ENCODE results near the gene INPP5A.

Gene INPP5A

DNA sequence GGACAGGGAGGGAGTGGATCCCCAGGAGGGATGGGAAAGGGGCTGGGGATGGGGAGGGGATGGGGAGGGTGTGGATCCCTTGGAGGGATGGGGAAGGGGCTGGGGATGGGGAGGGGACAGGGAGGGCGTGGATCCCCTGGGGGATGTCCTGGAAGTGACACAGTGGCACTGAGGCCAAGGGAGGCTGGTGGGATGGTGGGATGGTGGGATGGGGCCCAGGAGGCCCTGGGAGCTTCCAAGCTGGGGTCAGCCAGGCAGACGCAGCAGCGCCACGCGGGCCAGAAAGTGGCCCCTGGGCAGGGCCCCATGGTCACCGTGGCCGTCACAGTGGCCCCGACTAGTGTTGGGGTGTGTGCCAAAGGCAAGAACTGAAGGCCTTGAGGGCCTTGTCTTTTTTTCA lies 67.8 kb downstream of the INPP5A start:
- H3K27me3 ChIP-seq (ENCODE audit: control insufficient read depth in 3 of 3, insufficient read depth in 3 of 3, low read depth in 1 of 3, low read length in 3 of 3), result no peaks in the 10 kb centered on the region
- H3K9me3 ChIP-seq (replicated peaks in 1 of 2; ENCODE audit: control insufficient read depth in 2 of 2, insufficient read depth in 1 of 2, low read depth in 1 of 2, low read length in 2 of 2), result peaks cover 10 to 19% of the 10 kb centered on the region in 2 donors
- no peak overlapping the region for H2BK12ac ChIP-seq (ENCODE audit: low read length)
- no peak overlapping the region for H3K23ac ChIP-seq (ENCODE audit: low read depth, low read length, poor library complexity)
- no peak overlapping the region for H2AFZ ChIP-seq (ENCODE audit: low read length)
- no peak overlapping the region for H2BK120ac ChIP-seq (ENCODE audit: low read depth, low read length)
- H3K9ac ChIP-seq (ENCODE audit: low read depth, low read length, poor library complexity), result no peak overlapping the region
- no peaks in the 10 kb centered on the region for H3K79me1 ChIP-seq (ENCODE audit: low read depth, low read length)
- peaks cover 0 to 6% of the 10 kb centered on the region in 2 donors for H3K4me1 ChIP-seq (ENCODE audit: control insufficient read depth in 2 of 2, insufficient read depth in 1 of 2, low read depth in 1 of 2, low read length in 2 of 2)
- no peaks in the 10 kb centered on the region for H3K36me3 ChIP-seq (replicated peaks in 1 of 2; ENCODE audit: control insufficient read depth in 2 of 2, insufficient read depth in 2 of 2, low read length in 2 of 2)
- no peak overlapping the region for H3K4me2 ChIP-seq (ENCODE audit: insufficient read depth, low read length, poor library complexity, severe bottlenecking)
- H2AK5ac ChIP-seq (ENCODE audit: low read depth, low read length), result no peak overlapping the region
- H3K4me3 ChIP-seq (ENCODE audit: low read length in 2 of 2), result no peak overlapping the region
- H2BK5ac ChIP-seq (ENCODE audit: low read length), result no peak overlapping the region
- H4K91ac ChIP-seq (ENCODE audit: low read depth, low read length, poor library complexity), result no peak overlapping the region
- no peak overlapping the region for H4K8ac ChIP-seq (ENCODE audit: low read depth, low read length)
- H3K18ac ChIP-seq (ENCODE audit: low read length), result no peak overlapping the region
- H3K27ac ChIP-seq (replicated peaks; ENCODE audit: low read length), result no peak overlapping the region
- no peak for DNase-seq (ENCODE audit: low spot score)
- no peak overlapping the region for H2BK15ac ChIP-seq (ENCODE audit: low read length)
- no CpG with 5 or more reads among the region's 8 CpGs for WGBS, 2 donors (ENCODE audit: extremely low coverage in 2 of 2, insufficient read length in 2 of 2, insufficient replicate concordance in 1 of 2)
- H3K4ac ChIP-seq (ENCODE audit: low read length), result no peak overlapping the region
- H3K14ac ChIP-seq (ENCODE audit: low read length), result no peak overlapping the region

DNA sequence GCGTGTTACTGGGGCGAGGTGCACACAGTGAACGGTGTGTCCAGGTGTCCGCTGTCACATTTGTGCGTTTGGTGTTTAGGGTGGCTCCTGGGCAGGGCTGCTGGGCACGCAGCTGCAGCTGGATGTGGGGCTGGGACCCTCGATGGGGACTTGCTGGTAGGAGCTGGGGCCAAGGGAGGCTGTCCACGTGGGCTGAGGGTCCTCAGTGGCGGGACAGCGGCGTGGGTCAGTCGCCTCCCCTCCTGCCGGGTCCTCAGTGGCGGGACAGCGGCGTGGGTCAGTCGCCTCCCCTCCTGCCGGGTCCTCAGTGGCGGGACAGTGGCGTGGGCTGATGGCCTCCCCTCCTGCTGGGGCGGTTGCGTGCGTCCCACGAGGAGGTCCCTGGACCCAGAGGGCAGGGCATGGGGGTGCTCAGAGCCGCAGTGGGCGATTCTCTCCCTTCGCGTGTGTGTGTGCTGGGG lies 68.5 kb downstream of the INPP5A start:
- peaks cover 10 to 16% of the 10 kb centered on the region in 2 donors for H3K9me3 ChIP-seq (replicated peaks in 1 of 2; ENCODE audit: control insufficient read depth in 2 of 2, insufficient read depth in 1 of 2, low read depth in 1 of 2, low read length in 2 of 2)
- H3K27ac ChIP-seq (replicated peaks; ENCODE audit: low read length), result no peak overlapping the region
- no peak overlapping the region for H2AK5ac ChIP-seq (ENCODE audit: low read depth, low read length)
- no peak overlapping the region for H2BK12ac ChIP-seq (ENCODE audit: low read length)
- no peak overlapping the region for H3K9ac ChIP-seq (ENCODE audit: low read depth, low read length, poor library complexity)
- H3K4ac ChIP-seq (ENCODE audit: low read length), result no peak overlapping the region
- no peaks in the 10 kb centered on the region for H3K79me1 ChIP-seq (ENCODE audit: low read depth, low read length)
- H3K27me3 ChIP-seq (ENCODE audit: control insufficient read depth in 3 of 3, insufficient read depth in 3 of 3, low read depth in 1 of 3, low read length in 3 of 3), result no peaks in the 10 kb centered on the region
- no peak overlapping the region for H3K18ac ChIP-seq (ENCODE audit: low read length)
- H4K91ac ChIP-seq (ENCODE audit: low read depth, low read length, poor library complexity), result no peak overlapping the region
- DNase-seq (ENCODE audit: low spot score), result no peak
- H2AFZ ChIP-seq (ENCODE audit: low read length), result no peak overlapping the region
- H3K23ac ChIP-seq (ENCODE audit: low read depth, low read length, poor library complexity), result no peak overlapping the region
- H2BK120ac ChIP-seq (ENCODE audit: low read depth, low read length), result no peak overlapping the region
- H3K14ac ChIP-seq (ENCODE audit: low read length), result no peak overlapping the region
- H3K4me2 ChIP-seq (ENCODE audit: insufficient read depth, low read length, poor library complexity, severe bottlenecking), result no peak overlapping the region
- H3K36me3 ChIP-seq (replicated peaks in 1 of 2; ENCODE audit: control insufficient read depth in 2 of 2, insufficient read depth in 2 of 2, low read length in 2 of 2), result no peaks in the 10 kb centered on the region
- no peak overlapping the region for H2BK5ac ChIP-seq (ENCODE audit: low read length)
- H4K8ac ChIP-seq (ENCODE audit: low read depth, low read length), result no peak overlapping the region
- no peak overlapping the region for H2BK15ac ChIP-seq (ENCODE audit: low read length)
- WGBS, 2 donors (ENCODE audit: extremely low coverage in 2 of 2, insufficient read length in 2 of 2, insufficient replicate concordance in 1 of 2), result no CpG with 5 or more reads among the region's 28 CpGs
- peaks cover 0 to 6% of the 10 kb centered on the region in 2 donors for H3K4me1 ChIP-seq (ENCODE audit: control insufficient read depth in 2 of 2, insufficient read depth in 1 of 2, low read depth in 1 of 2, low read length in 2 of 2)
- no peak overlapping the region for H3K4me3 ChIP-seq (ENCODE audit: low read length in 2 of 2)

- WGBS, 2 donors (ENCODE audit: extremely low coverage in 2 of 2, insufficient read length in 2 of 2, insufficient replicate concordance in 1 of 2), result no CpG with 5 or more reads among the region's 40 CpGs
- Histone ChIP-seq H3K18ac (ENCODE audit: low read length) (no peak overlapping the region), H4K8ac (ENCODE audit: low read depth, low read length) (no peak overlapping the region), H3K4me3 (ENCODE audit: low read length in 2 of 2) (no peak overlapping the region), H3K14ac (ENCODE audit: low read length) (no peak overlapping the region), H3K23ac (ENCODE audit: low read depth, low read length, poor library complexity) (no peak overlapping the region), H3K9ac (ENCODE audit: low read depth, low read length, poor library complexity) (no peak overlapping the region), H3K4me1 (ENCODE audit: control insufficient read depth in 2 of 2, insufficient read depth in 1 of 2, low read depth in 1 of 2, low read length in 2 of 2) (peaks cover 0 to 6% of the 10 kb centered on the region in 2 donors), H3K4ac (ENCODE audit: low read length) (no peak overlapping the region), H2BK15ac (ENCODE audit: low read length) (no peak overlapping the region), H2AFZ (ENCODE audit: low read length) (no peak overlapping the region), H2BK120ac (ENCODE audit: low read depth, low read length) (no peak overlapping the region), H3K27ac (replicated peaks; ENCODE audit: low read length) (no peak overlapping the region), H3K79me1 (ENCODE audit: low read depth, low read length) (no peaks in the 10 kb centered on the region), H2BK12ac (ENCODE audit: low read length) (no peak overlapping the region), H2AK5ac (ENCODE audit: low read depth, low read length) (no peak overlapping the region), H3K36me3 (replicated peaks in 1 of 2; ENCODE audit: control insufficient read depth in 2 of 2, insufficient read depth in 2 of 2, low read length in 2 of 2) (no peaks in the 10 kb centered on the region), H3K4me2 (ENCODE audit: insufficient read depth, low read length, poor library complexity, severe bottlenecking) (no peak overlapping the region), H2BK5ac (ENCODE audit: low read length) (no peak overlapping the region), H3K9me3 (replicated peaks in 1 of 2; ENCODE audit: control insufficient read depth in 2 of 2, insufficient read depth in 1 of 2, low read depth in 1 of 2, low read length in 2 of 2) (peaks cover 10 to 12% of the 10 kb centered on the region in 2 donors), H3K27me3 (ENCODE audit: control insufficient read depth in 3 of 3, insufficient read depth in 3 of 3, low read depth in 1 of 3, low read length in 3 of 3) (no peaks in the 10 kb centered on the region), H4K91ac (ENCODE audit: low read depth, low read length, poor library complexity) (no peak overlapping the region)
- DNase-seq (ENCODE audit: low spot score), result no peak
These were observed 69.1 kb downstream of the INPP5A start for GRCh38 chr10:132606536-132607316.

- Histone ChIP-seq H2BK12ac (ENCODE audit: low read length) (no peak overlapping the region), H2AK5ac (ENCODE audit: low read depth, low read length) (peak overlapping the region; percentile 27), H3K79me1 (ENCODE audit: low read depth, low read length) (no peaks in the 10 kb centered on the region), H2BK15ac (ENCODE audit: low read length) (no peak overlapping the region), H3K14ac (ENCODE audit: low read length) (no peak overlapping the region), H2BK5ac (ENCODE audit: low read length) (no peak overlapping the region), H3K4me3 (ENCODE audit: low read length in 2 of 2) (no peak overlapping the region), H2AFZ (ENCODE audit: low read length) (no peak overlapping the region), H3K36me3 (replicated peaks in 1 of 2; ENCODE audit: control insufficient read depth in 2 of 2, insufficient read depth in 2 of 2, low read length in 2 of 2) (no peaks in the 10 kb centered on the region), H2BK120ac (ENCODE audit: low read depth, low read length) (no peak overlapping the region), H3K27me3 (ENCODE audit: control insufficient read depth in 3 of 3, insufficient read depth in 3 of 3, low read depth in 1 of 3, low read length in 3 of 3) (no peaks in the 10 kb centered on the region), H3K23ac (ENCODE audit: low read depth, low read length, poor library complexity) (no peak overlapping the region), H3K4ac (ENCODE audit: low read length) (no peak overlapping the region), H3K18ac (ENCODE audit: low read length) (peak overlapping the region; percentile 30), H3K9me3 (replicated peaks in 1 of 2; ENCODE audit: control insufficient read depth in 2 of 2, insufficient read depth in 1 of 2, low read depth in 1 of 2, low read length in 2 of 2) (peaks cover 6 to 10% of the 10 kb centered on the region in 2 donors), H3K9ac (ENCODE audit: low read depth, low read length, poor library complexity) (no peak overlapping the region), H3K4me1 (ENCODE audit: control insufficient read depth in 2 of 2, insufficient read depth in 1 of 2, low read depth in 1 of 2, low read length in 2 of 2) (peaks cover 1 to 5% of the 10 kb centered on the region in 2 donors), H3K4me2 (ENCODE audit: insufficient read depth, low read length, poor library complexity, severe bottlenecking) (no peak overlapping the region), H3K27ac (replicated peaks; ENCODE audit: low read length) (no peak overlapping the region), H4K8ac (ENCODE audit: low read depth, low read length) (no peak overlapping the region), H4K91ac (ENCODE audit: low read depth, low read length, poor library complexity) (no peak overlapping the region)
- DNase-seq (ENCODE audit: low spot score), result no peak
- no CpG with 5 or more reads among the region's 20 CpGs for WGBS, 2 donors (ENCODE audit: extremely low coverage in 2 of 2, insufficient read length in 2 of 2, insufficient replicate concordance in 1 of 2)
These were observed 69.9 kb downstream of the INPP5A start for GRCh38 chr10:132607491-132607890.

All from neuronal stem cell (in vitro differentiated cells).